ENCODE results near the gene TPRN. TPM values are rescaled to one million over a fixed set of nuclear protein-coding genes. Genes with fewer than 3 reads are reported as not detected.

The TPRN gene
- total and polyA plus RNA-seq, 9 of the 15 experiments (the other 6 are each of a cell fraction or from before 2014, with no cell fraction given), result 0.31 to 31.9 (median 4.4) TPM

- peaks cover 81% of the 10 kb centered on the region for H3K79me2 ChIP-seq (ENCODE audit: control insufficient read depth, insufficient read depth, low read length)
- FAIRE-seq (peak; percentile 57), DNase-seq (ENCODE audit: extremely low read depth in 1 of 4, low spot score in 3 of 4) (no peak), ATAC-seq (no peak)
- BruUV-seq (replicated peaks), result no TSS peak
- POLR2A ChIA-PET, result interaction anchor here (0.5 to 5.7 kb wide), 8 partner anchors 10 to 39 kb away, joined by 3 to 56 read pairs (median 6); partner anchors contain the start of genes ANAPC2, SSNA1 and TUBB4B
- peaks cover 34 to 82% of the 10 kb centered on the region in 2 experiments for H3K4me1 ChIP-seq (replicated peaks in 1 of 2; ENCODE audit: control insufficient read depth in 2 of 2, insufficient read depth in 2 of 2, low read length in 2 of 2)
- H3K9me1 ChIP-seq (ENCODE audit: control insufficient read depth, insufficient read depth, low read length), result peaks cover 3% of the 10 kb centered on the region
- H3K9ac ChIP-seq (ENCODE audit: insufficient read depth in 1 of 2, low read depth in 2 of 2, low read length in 2 of 2), result peak overlapping the region; percentile 73 to 94
- peak overlapping the region; percentile 81 for H3K4me2 ChIP-seq (ENCODE audit: insufficient read depth, low read length)
- 5% methylated on average over 23 of the region's 23 CpGs for WGBS (ENCODE audit: insufficient coverage, low coverage, missing lambda C conversion rate)
- peak overlapping the region; percentile 62 for H2AFZ ChIP-seq (ENCODE audit: low read depth, low read length)
- intact Hi-C loops (cut with micrococcal nuclease), result loop anchor here (2.0 kb wide), 1 partner anchor 17 kb away; no protein-coding TSS in a partner anchor
- peaks cover 5% of the 10 kb centered on the region for H4K20me1 ChIP-seq (replicated peaks; ENCODE audit: control insufficient read depth, insufficient read depth, low read length)
- no peaks in the 10 kb centered on the region for H3K27me3 ChIP-seq (ENCODE audit: control insufficient read depth in 2 of 2, insufficient read depth in 2 of 2, low read length in 2 of 2)
- peak overlapping the region; percentile 52 for H3K4me3 ChIP-seq
- H3K36me3 ChIP-seq (ENCODE audit: control insufficient read depth, insufficient read depth, low read length), result peaks cover 14% of the 10 kb centered on the region; the same call in 2 of the 3 replicates
- CTCF ChIA-PET (ENCODE audit: low intra/inter-chr PET ratio), result no interaction called here
- H3K9me3 ChIP-seq (replicated peaks; ENCODE audit: control insufficient read depth, insufficient read depth, low read depth, low read length), result no peaks in the 10 kb centered on the region
- in situ Hi-C loops (cut with MboI), result no loop called here
- peak overlapping the region; percentile 70 for H3K27ac ChIP-seq (ENCODE audit: extremely low read depth, low read depth, low read length)
- TF ChIP-seq ATF3 (IDR thresholded peaks at IDR 0.05), result no peak
- no peak for TF ChIP-seq ATF3 (CRISPR knock-in tag; conservative IDR thresholded peaks at IDR 0.05)
- TF ChIP-seq SIN3B (IDR thresholded peaks at IDR 0.05; ENCODE audit: low read depth), result peak; percentile 48; the same call in 1 of the 2 replicates
- 0 out of 2 replicates have a peak, but pooled peaks have one; percentile 22 for TF ChIP-seq L3MBTL2 (IDR thresholded peaks at IDR 0.05)
- 0 out of 4 replicates have a peak, but pooled peaks of 1 of the 2 experiments have one; percentile 1 for TF ChIP-seq MAZ (CRISPR knock-in tag; conservative IDR thresholded peaks at IDR 0.05 in 1 of 2, IDR thresholded peaks at IDR 0.05 in 1 of 2)
- TF ChIP-seq ZNF668 (CRISPR knock-in tag; IDR thresholded peaks at IDR 0.05), result no peak
- no peak for TF ChIP-seq GTF2E2 (tag; IDR thresholded peaks at IDR 0.05)
- no peak for TF ChIP-seq ZNF408 (CRISPR knock-in tag; IDR thresholded peaks at IDR 0.05; ENCODE audit: low read depth)
- no peak for TF ChIP-seq BACH1 (tag; IDR thresholded peaks at IDR 0.05)
- TF ChIP-seq ZBTB17 (CRISPR knock-in tag; IDR thresholded peaks at IDR 0.05), result no peak
- TF ChIP-seq ZNF318 (IDR thresholded peaks at IDR 0.05; ENCODE audit: borderline replicate concordance in 1 of 2, low read depth in 1 of 2), result no peak
- TF ChIP-seq MYC (IDR thresholded peaks at IDR 0.05; ENCODE audit: low read depth, low read length), result no peak
- TF ChIP-seq MYC (CRISPR knock-in tag; IDR thresholded peaks at IDR 0.05; ENCODE audit: borderline replicate concordance, low read depth), result peak; percentile 69; the same call in 1 of the 2 replicates
These were observed 796 bp upstream of the TPRN start for GRCh38 chr9:137201205-137201868.
